Memory B cell (primary cell): Measurements from ENCODE around the gene MYRF.

Source experiments
- ATAC-seq: fragments of 150-1000 bp; cut with Tn5 transposase; 2 replicates; pipeline ENCODE4 v1.10.0; 2021; ENCODE audit warnings: low read depth, mild to moderate bottlenecking, moderate library complexity
- DNase-seq, 2 donors: peaks; one replicate each; pipeline ENCODE4 v3.0.0; 2022; ENCODE audit warnings: low spot score in 2 of 2
- H3K27ac Mint-ChIP-seq: one replicate; pipeline ENCODE4 v1.8.0; 2022; ENCODE audit warnings: mild to moderate bottlenecking, moderate library complexity, mixed read lengths
- H3K27me3 Mint-ChIP-seq: one replicate; pipeline ENCODE4 v1.8.0; 2022; ENCODE audit warnings: mixed read lengths
- H3K36me3 Mint-ChIP-seq: one replicate; pipeline ENCODE4 v1.8.0; 2022; ENCODE audit warnings: mild to moderate bottlenecking, mixed read lengths
- H3K4me1 Mint-ChIP-seq: one replicate; pipeline ENCODE4 v1.8.0; 2022; ENCODE audit warnings: mixed read lengths
- H3K4me3 Mint-ChIP-seq: one replicate; pipeline ENCODE4 v1.8.0; 2022; ENCODE audit warnings: mild to moderate bottlenecking, moderate library complexity, mixed read lengths
- H3K9me3 Mint-ChIP-seq: one replicate; pipeline ENCODE4 v1.8.0; 2022; ENCODE audit warnings: mixed read lengths

MYRF gene

GRCh38 chr11:61728066-61728939, 24.1 kb upstream of the MYRF start:
- peaks cover 7% of the 10 kb centered on the region for H3K27me3 Mint-ChIP-seq
- H3K9me3 Mint-ChIP-seq: no peaks in the 10 kb centered on the region
- no peaks in the 10 kb centered on the region for H3K36me3 Mint-ChIP-seq
- ATAC-seq (no peak), DNase-seq (no peak)
- no peak overlapping the region for H3K4me3 Mint-ChIP-seq
- H3K27ac Mint-ChIP-seq: no peak overlapping the region
- H3K4me1 Mint-ChIP-seq: peaks cover 2% of the 10 kb centered on the region

DNA sequence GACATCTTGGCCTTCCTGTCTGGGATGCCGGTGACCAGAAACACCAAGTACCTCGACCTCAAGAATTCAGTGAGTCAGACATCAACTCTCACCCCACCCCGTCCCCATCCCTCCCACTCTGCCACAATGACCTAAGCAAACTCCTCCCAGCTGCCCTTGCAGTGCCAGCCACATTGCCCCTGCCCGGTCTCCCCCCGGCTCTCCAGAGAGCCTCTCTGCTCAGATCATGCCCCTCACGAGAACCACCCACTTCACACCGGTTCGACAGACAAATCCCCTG, 23.6 kb upstream of the MYRF start:
- no peak overlapping the region for H3K27ac Mint-ChIP-seq

DNA sequence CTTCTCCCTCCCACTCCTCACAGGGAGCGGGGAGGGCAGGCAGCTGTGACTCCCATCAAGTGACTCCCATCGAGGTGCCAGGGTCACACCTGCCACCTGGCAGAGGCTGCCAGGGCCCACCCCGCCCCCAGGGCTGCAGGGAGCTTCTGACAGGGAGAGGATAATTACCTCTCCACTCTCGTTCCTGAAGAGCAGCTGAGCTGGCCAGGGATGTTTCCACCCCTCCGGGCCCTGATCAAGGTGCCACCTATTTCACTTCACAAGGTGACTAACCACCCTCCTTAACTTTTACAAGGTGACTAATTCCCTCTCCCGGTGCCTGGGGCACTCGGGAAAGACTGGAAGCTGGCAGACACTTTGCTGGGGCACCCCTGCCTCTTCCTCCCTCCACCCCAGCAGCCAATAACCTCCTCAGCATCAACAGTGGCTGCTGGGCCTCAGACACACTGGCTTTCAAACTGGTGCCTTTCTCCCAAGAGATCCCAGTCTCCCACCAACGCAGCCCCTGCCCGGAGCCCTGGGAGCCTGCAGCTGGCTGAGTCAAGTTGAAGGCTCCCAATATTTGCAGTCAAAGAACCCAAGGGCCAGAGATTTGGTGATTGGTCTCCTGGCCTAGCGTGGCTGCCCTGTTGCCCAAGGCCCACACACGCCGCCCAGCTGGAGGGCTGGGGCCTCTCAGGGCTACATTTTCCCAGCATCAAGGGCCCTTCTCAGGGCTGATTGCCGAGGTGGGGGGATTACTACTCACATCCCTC, 22.0 kb upstream of the MYRF start:
- ATAC-seq (no peak), DNase-seq (no peak)
- Mint-ChIP-seq H3K4me1 (peaks cover 4% of the 10 kb centered on the region), H3K36me3 (no peaks in the 10 kb centered on the region), H3K27me3 (peaks cover 7% of the 10 kb centered on the region), H3K9me3 (no peaks in the 10 kb centered on the region), H3K27ac (no peak overlapping the region), H3K4me3 (no peak overlapping the region)

More for the DNA sequence above, 23.6 kb upstream of the MYRF start:
- H3K4me3 Mint-ChIP-seq: no peak overlapping the region
- H3K4me1 Mint-ChIP-seq: peaks cover 4% of the 10 kb centered on the region
- DNase-seq (no peak), ATAC-seq (no peak)
- peaks cover 7% of the 10 kb centered on the region for H3K27me3 Mint-ChIP-seq
- no peaks in the 10 kb centered on the region for H3K9me3 Mint-ChIP-seq
- H3K36me3 Mint-ChIP-seq: no peaks in the 10 kb centered on the region

- no peak for DNase-seq
- ATAC-seq: no peak
- peaks cover 7% of the 10 kb centered on the region for H3K27me3 Mint-ChIP-seq
- no peak overlapping the region for H3K27ac Mint-ChIP-seq
- no peaks in the 10 kb centered on the region for H3K9me3 Mint-ChIP-seq
- peaks cover 4% of the 10 kb centered on the region for H3K4me1 Mint-ChIP-seq
- H3K4me3 Mint-ChIP-seq: no peak overlapping the region
- no peaks in the 10 kb centered on the region for H3K36me3 Mint-ChIP-seq
Observed at GRCh38 chr11:61731211-61731951, 21.1 kb upstream of the MYRF start.

- no peak for ATAC-seq
- Mint-ChIP-seq H3K36me3 (no peaks in the 10 kb centered on the region), H3K27ac (no peak overlapping the region), H3K4me3 (no peak overlapping the region), H3K9me3 (no peaks in the 10 kb centered on the region), H3K27me3 (peaks cover 5% of the 10 kb centered on the region), H3K4me1 (peaks cover 4% of the 10 kb centered on the region)
- DNase-seq: no peak
Observed at GRCh38 chr11:61731952-61732675, 20.3 kb upstream of the MYRF start.

GRCh38 chr11:61732705-61733104, 19.7 kb upstream of the MYRF start:
- H3K4me3 Mint-ChIP-seq: no peak overlapping the region
- DNase-seq: no peak
- H3K27ac Mint-ChIP-seq: no peak overlapping the region
- H3K4me1 Mint-ChIP-seq: peaks cover 4% of the 10 kb centered on the region
- ATAC-seq: no peak
- H3K27me3 Mint-ChIP-seq: peaks cover 5% of the 10 kb centered on the region
- H3K36me3 Mint-ChIP-seq: no peaks in the 10 kb centered on the region
- H3K9me3 Mint-ChIP-seq: no peaks in the 10 kb centered on the region

GRCh38 chr11:61733120-61733978, 19.1 kb upstream of the MYRF start:
- peaks cover 4% of the 10 kb centered on the region for H3K4me1 Mint-ChIP-seq
- DNase-seq (peak; percentile 69 to 82), ATAC-seq (peak; percentile 98)
- H3K4me3 Mint-ChIP-seq: no peak overlapping the region
- no peaks in the 10 kb centered on the region for H3K9me3 Mint-ChIP-seq
- no peaks in the 10 kb centered on the region for H3K36me3 Mint-ChIP-seq
- peaks cover 8% of the 10 kb centered on the region for H3K27me3 Mint-ChIP-seq
- no peak overlapping the region for H3K27ac Mint-ChIP-seq

DNA sequence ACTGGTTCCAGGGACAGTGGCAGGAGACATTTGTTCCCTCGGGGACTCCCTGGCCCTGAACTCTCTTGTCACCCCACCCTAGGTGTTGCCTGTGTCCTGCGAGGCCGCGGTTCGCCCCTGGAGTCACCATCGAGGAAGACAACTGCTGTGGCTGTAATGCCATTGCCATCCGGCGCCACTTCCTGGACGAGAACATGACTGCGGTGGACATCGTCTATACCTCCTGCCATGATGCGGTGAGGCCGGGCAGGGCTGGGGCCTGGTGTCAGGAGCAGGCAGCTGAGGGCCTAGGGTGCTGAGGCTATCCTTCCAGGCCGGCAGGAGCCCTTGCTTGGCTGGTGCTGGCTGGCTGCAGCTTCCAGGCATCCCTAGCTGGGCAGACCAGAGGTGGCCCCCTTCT, 17.7 kb upstream of the MYRF start:
- Mint-ChIP-seq H3K4me1 (peaks cover 4% of the 10 kb centered on the region), H3K36me3 (no peaks in the 10 kb centered on the region), H3K27me3 (peaks cover 5% of the 10 kb centered on the region), H3K27ac (no peak overlapping the region), H3K9me3 (no peaks in the 10 kb centered on the region), H3K4me3 (no peak overlapping the region)
- ATAC-seq (no peak), DNase-seq (no peak)

GRCh38 chr11:61735391-61735790, 17.0 kb upstream of the MYRF start:
- ATAC-seq (no peak), DNase-seq (no peak)
- Mint-ChIP-seq H3K36me3 (no peaks in the 10 kb centered on the region), H3K4me3 (no peak overlapping the region), H3K9me3 (no peaks in the 10 kb centered on the region), H3K27ac (no peak overlapping the region), H3K4me1 (peaks cover 4% of the 10 kb centered on the region), H3K27me3 (peaks cover 5% of the 10 kb centered on the region)

DNA sequence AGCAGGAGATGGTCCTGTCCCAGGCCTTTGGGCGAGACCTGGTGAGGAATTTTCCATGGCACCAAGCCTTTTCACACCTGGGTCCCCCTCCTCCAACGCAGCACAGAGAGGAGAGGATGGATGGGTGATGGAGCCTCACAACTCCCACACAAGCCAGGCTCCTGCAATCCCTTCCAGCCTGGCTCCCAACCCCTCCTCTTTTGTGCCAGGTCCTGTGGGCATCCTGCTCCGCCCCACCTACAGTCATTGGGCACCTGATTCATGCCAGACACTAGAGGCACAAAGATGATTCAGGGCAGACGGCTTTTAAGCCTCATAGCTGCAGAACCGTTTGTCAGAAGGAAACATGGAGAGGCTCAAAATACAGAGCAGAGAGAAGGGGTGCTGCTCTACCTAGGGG, 16.1 kb upstream of the MYRF start:
- H3K4me3 Mint-ChIP-seq: no peak overlapping the region
- peaks cover 4% of the 10 kb centered on the region for H3K4me1 Mint-ChIP-seq
- peaks cover 5% of the 10 kb centered on the region for H3K27me3 Mint-ChIP-seq
- H3K36me3 Mint-ChIP-seq: no peaks in the 10 kb centered on the region
- no peak overlapping the region for H3K27ac Mint-ChIP-seq
- DNase-seq (no peak), ATAC-seq (no peak)
- H3K9me3 Mint-ChIP-seq: no peaks in the 10 kb centered on the region

DNA sequence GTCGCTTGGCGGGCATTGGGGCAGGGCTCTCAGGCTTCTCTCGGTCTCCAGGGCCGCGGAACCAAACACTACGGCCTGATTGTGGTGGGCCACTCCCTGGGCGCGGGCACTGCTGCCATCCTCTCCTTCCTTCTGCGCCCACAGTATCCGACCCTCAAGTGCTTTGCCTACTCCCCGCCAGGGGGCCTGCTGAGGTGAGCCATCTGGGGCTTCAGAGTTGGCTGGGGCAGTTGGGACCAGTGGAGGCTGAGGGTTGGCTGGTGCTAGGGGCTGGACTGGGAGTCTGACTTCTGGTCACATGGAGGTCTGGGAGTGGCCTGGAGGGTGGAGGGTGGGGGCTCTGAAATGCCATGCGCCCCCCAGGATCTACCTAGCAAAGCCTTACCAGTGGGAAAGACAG, 15.3 kb upstream of the MYRF start:
- no peak overlapping the region for H3K27ac Mint-ChIP-seq
- no peaks in the 10 kb centered on the region for H3K36me3 Mint-ChIP-seq
- H3K27me3 Mint-ChIP-seq: peaks cover 5% of the 10 kb centered on the region
- no peaks in the 10 kb centered on the region for H3K9me3 Mint-ChIP-seq
- ATAC-seq: no peak
- no peak overlapping the region for H3K4me3 Mint-ChIP-seq
- H3K4me1 Mint-ChIP-seq: peaks cover 4% of the 10 kb centered on the region
- DNase-seq: no peak

- H3K27me3 Mint-ChIP-seq: peaks cover 5% of the 10 kb centered on the region
- H3K4me3 Mint-ChIP-seq: no peak overlapping the region
- no peaks in the 10 kb centered on the region for H3K36me3 Mint-ChIP-seq
- no peaks in the 10 kb centered on the region for H3K9me3 Mint-ChIP-seq
- peaks cover 4% of the 10 kb centered on the region for H3K4me1 Mint-ChIP-seq
- no peak for ATAC-seq
- no peak for DNase-seq
- H3K27ac Mint-ChIP-seq: no peak overlapping the region
Observed at GRCh38 chr11:61737636-61738386, 14.6 kb upstream of the MYRF start.
